Osteoblast (primary cell): ENCODE measurements around the gene GAPVD1. TPM values are rescaled to one million over a fixed set of nuclear protein-coding genes. Genes with fewer than 3 reads are reported as not detected.
"Not testable (repeated sequence)": the region's sequence is repeated elsewhere in the genome, so short reads cannot be mapped to it uniquely, and the experiment has no call there.

Experiments used
- DNase-seq: peaks from one replicate; pipeline ENCODE4 v3.0.0; 2011; ENCODE audit warnings: low spot score, mixed read lengths; ENCODE audit not compliant: insufficient read length; ENCODE audit errors: missing footprints
- H2AFZ ChIP-seq: 2 replicates; pipeline ENCODE4 v1.6.0; 2011; ENCODE audit warnings: mild to moderate bottlenecking, low read length
- H3K27ac ChIP-seq: 2 replicates; pipeline ENCODE4 v1.5.1; 2011; ENCODE audit warnings: mild to moderate bottlenecking, low read depth, low read length, moderate library complexity
- H3K27me3 ChIP-seq: 2 replicates; pipeline ENCODE4 v1.6.0; 2012; ENCODE audit warnings: mild to moderate bottlenecking, control low read depth, inconsistent platforms, low read length, moderate library complexity; ENCODE audit not compliant: insufficient read depth
- H3K36me3 ChIP-seq: 2 replicates; pipeline ENCODE4 v1.5.1; 2011; ENCODE audit warnings: mild to moderate bottlenecking, low read length, control low read depth, moderate library complexity; ENCODE audit not compliant: insufficient read depth
- H3K4me1 ChIP-seq: 2 replicates; pipeline ENCODE4 v1.5.1; 2011; ENCODE audit warnings: mild to moderate bottlenecking, low read length, control low read depth, moderate library complexity; ENCODE audit not compliant: insufficient read depth
- H3K4me2 ChIP-seq: 2 replicates; pipeline ENCODE4 v1.6.0; 2011; ENCODE audit warnings: mild to moderate bottlenecking, low read length; ENCODE audit not compliant: insufficient read depth
- H3K4me3 ChIP-seq: fragments of 200-600 bp; sonication (generic); 3 replicates; pipeline ENCODE4 v1.5.1; 2012; ENCODE audit warnings: mild to moderate bottlenecking, low read length, inconsistent platforms; ENCODE audit not compliant: insufficient read depth
- H3K79me2 ChIP-seq: 2 replicates; pipeline ENCODE4 v1.6.0; 2012; ENCODE audit warnings: mild to moderate bottlenecking, low read length, control low read depth, inconsistent platforms; ENCODE audit not compliant: insufficient read depth
- H3K9me3 ChIP-seq: 2 replicates; pipeline ENCODE4 v1.5.1; 2011; ENCODE audit warnings: low read depth, low read length, control low read depth
- H4K20me1 ChIP-seq: 2 replicates; pipeline ENCODE4 v1.6.0; 2012; ENCODE audit warnings: mild to moderate bottlenecking, low read length, control low read depth; ENCODE audit not compliant: insufficient read depth
- CTCF ChIP-seq: IDR thresholded peaks from 2 replicates; pipeline ENCODE4 v1.5.1; 2011; ENCODE audit warnings: mild to moderate bottlenecking, low read depth, low read length, moderate library complexity; ENCODE audit errors: extremely low read depth
- total RNA-seq: library from RNA; depleted of rRNA; stranded (reverse); fragments of >200 nt; gene quantifications from 2 replicates; pipeline ENCODE4 v1.2.3, GENCODE V29; 2012

GAPVD1 gene
- total RNA-seq, 1 donor, result 80.3 TPM

DNA sequence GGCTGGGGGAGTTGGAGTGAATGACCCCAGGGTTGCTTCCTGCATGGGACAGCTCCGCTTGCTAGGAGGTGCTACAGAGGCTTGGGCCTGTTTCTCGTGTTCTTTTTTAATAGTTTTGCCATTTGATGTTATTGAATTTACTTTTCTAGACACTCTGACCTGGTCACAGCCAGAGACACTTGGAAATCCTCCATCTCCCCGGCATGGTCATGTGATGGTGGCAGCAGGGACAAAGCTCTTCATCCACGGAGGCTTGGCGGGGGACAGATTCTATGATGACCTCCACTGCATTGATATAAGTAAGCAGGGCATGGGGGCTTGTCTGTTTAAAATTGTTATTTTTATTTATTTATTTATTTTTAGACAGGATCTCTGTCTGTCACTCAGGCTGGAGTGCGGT, 33.9 kb upstream of the GAPVD1 start:
- H2AFZ ChIP-seq, result no peak overlapping the region
- no peaks in the 10 kb centered on the region for H4K20me1 ChIP-seq
- no peak for DNase-seq
- no peaks in the 10 kb centered on the region for H3K9me3 ChIP-seq
- no peak overlapping the region for H3K27ac ChIP-seq
- H3K4me1 ChIP-seq, result no peaks in the 10 kb centered on the region
- peaks cover 33% of the 10 kb centered on the region for H3K36me3 ChIP-seq
- H3K79me2 ChIP-seq, result no peaks in the 10 kb centered on the region
- H3K4me2 ChIP-seq, result no peak overlapping the region
- H3K27me3 ChIP-seq, result no peaks in the 10 kb centered on the region
- no peak for TF ChIP-seq CTCF
- H3K4me3 ChIP-seq, result no peak overlapping the region

- no peak overlapping the region for H3K4me3 ChIP-seq
- no peak for TF ChIP-seq CTCF
- H4K20me1 ChIP-seq, result peaks cover 39% of the 10 kb centered on the region
- no peak overlapping the region for H2AFZ ChIP-seq
- H3K27me3 ChIP-seq, result no peaks in the 10 kb centered on the region
- peak overlapping the region; percentile 1 for H3K4me2 ChIP-seq
- no peaks in the 10 kb centered on the region for H3K9me3 ChIP-seq
- H3K4me1 ChIP-seq, result peaks cover 42% of the 10 kb centered on the region
- DNase-seq, result peak; percentile 89
- H3K79me2 ChIP-seq, result peaks cover 34% of the 10 kb centered on the region
- peak overlapping the region; percentile 67 for H3K27ac ChIP-seq
- peaks cover 58% of the 10 kb centered on the region for H3K36me3 ChIP-seq
These were observed 27.9 kb upstream of the GAPVD1 start for GRCh38 chr9:125233678-125234077.

GRCh38 chr9:125234099-125234498, 27.5 kb upstream of the GAPVD1 start:
- Histone ChIP-seq H3K4me2 (peak overlapping the region; percentile 1), H3K4me1 (peaks cover 46% of the 10 kb centered on the region), H3K27ac (peak overlapping the region; percentile 67), H4K20me1 (peaks cover 43% of the 10 kb centered on the region), H3K36me3 (peaks cover 62% of the 10 kb centered on the region), H3K79me2 (peaks cover 38% of the 10 kb centered on the region)
- H3K4me3 ChIP-seq, DNase-seq, H2AFZ ChIP-seq, H3K27me3 ChIP-seq, H3K9me3 ChIP-seq: not testable (repeated sequence)

- H3K79me2 ChIP-seq, result peaks cover 57% of the 10 kb centered on the region
- peak overlapping the region; percentile 40 for H3K27ac ChIP-seq
- no peak overlapping the region for H2AFZ ChIP-seq
- peaks cover 62% of the 10 kb centered on the region for H4K20me1 ChIP-seq
- no peaks in the 10 kb centered on the region for H3K27me3 ChIP-seq
- H3K36me3 ChIP-seq, result peaks cover 66% of the 10 kb centered on the region
- H3K4me3 ChIP-seq, result peak overlapping the region; percentile 45
- H3K4me2 ChIP-seq, result peak overlapping the region; percentile 79
- no peak for DNase-seq
- no peak for TF ChIP-seq CTCF
- no peaks in the 10 kb centered on the region for H3K9me3 ChIP-seq
- peaks cover 49% of the 10 kb centered on the region for H3K4me1 ChIP-seq
These were observed 25.7 kb upstream of the GAPVD1 start for GRCh38 chr9:125235804-125236519.

- H3K27ac ChIP-seq, result peak overlapping the region; percentile 40
- H4K20me1 ChIP-seq, result peaks cover 62% of the 10 kb centered on the region
- H3K36me3 ChIP-seq, result peaks cover 66% of the 10 kb centered on the region
- H3K9me3 ChIP-seq, DNase-seq, H2AFZ ChIP-seq, H3K27me3 ChIP-seq: not testable (repeated sequence)
- peaks cover 60% of the 10 kb centered on the region for H3K79me2 ChIP-seq
- peaks cover 49% of the 10 kb centered on the region for H3K4me1 ChIP-seq
- H3K4me3 ChIP-seq, result peak overlapping the region; percentile 49
- H3K4me2 ChIP-seq, result peak overlapping the region; percentile 79
These were observed 25.0 kb upstream of the GAPVD1 start for GRCh38 chr9:125236520-125237159.
